ENCODE measurements around the gene SIM1. TPM values are rescaled to one million over a fixed set of nuclear protein-coding genes. Genes with fewer than 3 reads are reported as not detected.

Gene SIM1
- total RNA-seq, 4 donors from 2014 or later = not detected

GRCh38 chr6:100469101-100469859 is 4.6 kb upstream of the SIM1 start:
- Histone ChIP-seq H3K4me1 (peaks cover 4 to 12% (median 11%) of the 10 kb centered on the region in 4 donors), H3K4me3 (no peak overlapping the region), H3K27me3 (peaks cover 100% of the 10 kb centered on the region), H3K9me3 (no peaks in the 10 kb centered on the region), H3K27ac (no peak overlapping the region), H3K36me3 (no peaks in the 10 kb centered on the region)
- in situ Hi-C loops (cut with MboI; ENCODE audit: low pct_ligation_motif_present in 1 of 4, low pct_unique_long_range_greater_than_20kb in 1 of 4, low sequenced_read_pairs in 3 of 4) (no loop called here), intact Hi-C loops (cut with DNase I; ENCODE audit: low total_unique reads) (no loop called here)
- TF ChIP-seq EP300 (IDR thresholded peaks at IDR 0.05; ENCODE audit: low read depth) = no peak
- TF ChIP-seq POLR2AphosphoS5 (IDR thresholded peaks at IDR 0.05) = no peak
- DNase-seq = no peak
- WGBS, 2 donors (ENCODE audit: low coverage in 1 of 2) = 36% methylated on average over 44 of the region's 44 CpGs; no CpG with 5 or more reads in 1 of the 2 donors

- Histone ChIP-seq H3K4me1 (peaks cover 7 to 15% (median 12%) of the 10 kb centered on the region in 4 donors), H3K27ac (no peak overlapping the region), H3K36me3 (no peaks in the 10 kb centered on the region), H3K9me3 (no peaks in the 10 kb centered on the region), H3K27me3 (peaks cover 100% of the 10 kb centered on the region), H3K4me3 (no peak overlapping the region)
- intact Hi-C loops (cut with DNase I; ENCODE audit: low total_unique reads) = no loop called here
- no peak for DNase-seq
- TF ChIP-seq EP300 (IDR thresholded peaks at IDR 0.05; ENCODE audit: low read depth) (no peak), POLR2AphosphoS5 (IDR thresholded peaks at IDR 0.05) (no peak), CTCF (IDR thresholded peaks at IDR 0.05) (no peak), POLR2A (IDR thresholded peaks at IDR 0.05) (no peak)
- 27 to 37% methylated on average over 5 to 6 of the region's 6 CpGs for WGBS, 2 donors (ENCODE audit: low coverage in 1 of 2)
- in situ Hi-C loops (cut with MboI; ENCODE audit: low pct_ligation_motif_present in 1 of 4, low pct_unique_long_range_greater_than_20kb in 1 of 4, low sequenced_read_pairs in 3 of 4) = no loop called here
Measured at GRCh38 chr6:100468016-100468622, 3.4 kb upstream of the SIM1 start.

- H3K27ac ChIP-seq = no peak overlapping the region
- TF ChIP-seq CTCF (IDR thresholded peaks at IDR 0.05) (no peak), POLR2A (IDR thresholded peaks at IDR 0.05) (no peak), EP300 (IDR thresholded peaks at IDR 0.05; ENCODE audit: low read depth) (no peak), POLR2AphosphoS5 (IDR thresholded peaks at IDR 0.05) (no peak)
- H3K4me3 ChIP-seq = no peak overlapping the region
- H3K36me3 ChIP-seq = no peaks in the 10 kb centered on the region
- no peak for DNase-seq
- H3K9me3 ChIP-seq = no peaks in the 10 kb centered on the region
- intact Hi-C loops (cut with DNase I; ENCODE audit: low total_unique reads) = no loop called here
- 17 to 30% methylated on average over 2 to 49 of the region's 49 CpGs for WGBS, 2 donors (ENCODE audit: low coverage in 1 of 2)
- peaks cover 7 to 15% (median 12%) of the 10 kb centered on the region in 4 donors for H3K4me1 ChIP-seq
- in situ Hi-C loops (cut with MboI; ENCODE audit: low pct_ligation_motif_present in 1 of 4, low pct_unique_long_range_greater_than_20kb in 1 of 4, low sequenced_read_pairs in 3 of 4) = no loop called here
- H3K27me3 ChIP-seq = peaks cover 100% of the 10 kb centered on the region
Measured at GRCh38 chr6:100467129-100468015, 2.7 kb upstream of the SIM1 start.

GRCh38 chr6:100466410-100467128 is 1.8 kb upstream of the SIM1 start:
- H3K4me1 ChIP-seq = peaks cover 7 to 15% (median 12%) of the 10 kb centered on the region in 4 donors
- intact Hi-C loops (cut with DNase I; ENCODE audit: low total_unique reads) = no loop called here
- no peaks in the 10 kb centered on the region for H3K9me3 ChIP-seq
- no peak overlapping the region for H3K4me3 ChIP-seq
- TF ChIP-seq POLR2AphosphoS5 (IDR thresholded peaks at IDR 0.05) (no peak), CTCF (IDR thresholded peaks at IDR 0.05) (no peak), EP300 (IDR thresholded peaks at IDR 0.05; ENCODE audit: low read depth) (no peak), POLR2A (IDR thresholded peaks at IDR 0.05) (no peak)
- no peak overlapping the region for H3K27ac ChIP-seq
- WGBS, 2 donors (ENCODE audit: low coverage in 1 of 2) = 10 to 27% methylated on average over 9 to 21 of the region's 21 CpGs
- in situ Hi-C loops (cut with MboI; ENCODE audit: low pct_ligation_motif_present in 1 of 4, low pct_unique_long_range_greater_than_20kb in 1 of 4, low sequenced_read_pairs in 3 of 4) = no loop called here
- no peak for DNase-seq
- no peaks in the 10 kb centered on the region for H3K36me3 ChIP-seq
- peaks cover 100% of the 10 kb centered on the region for H3K27me3 ChIP-seq

Data from transverse colon (tissue), 4 donors.